Inflammatory macrophage treated with lipopolysaccharide for 1 hour (primary cell): Measurements from ENCODE around the gene HES7.

Source experiments
- DNase-seq, 2 donors: peaks; one replicate each; pipeline ENCODE4 v3.0.0-alpha.2; 2020 to 2022

Gene HES7

DNA sequence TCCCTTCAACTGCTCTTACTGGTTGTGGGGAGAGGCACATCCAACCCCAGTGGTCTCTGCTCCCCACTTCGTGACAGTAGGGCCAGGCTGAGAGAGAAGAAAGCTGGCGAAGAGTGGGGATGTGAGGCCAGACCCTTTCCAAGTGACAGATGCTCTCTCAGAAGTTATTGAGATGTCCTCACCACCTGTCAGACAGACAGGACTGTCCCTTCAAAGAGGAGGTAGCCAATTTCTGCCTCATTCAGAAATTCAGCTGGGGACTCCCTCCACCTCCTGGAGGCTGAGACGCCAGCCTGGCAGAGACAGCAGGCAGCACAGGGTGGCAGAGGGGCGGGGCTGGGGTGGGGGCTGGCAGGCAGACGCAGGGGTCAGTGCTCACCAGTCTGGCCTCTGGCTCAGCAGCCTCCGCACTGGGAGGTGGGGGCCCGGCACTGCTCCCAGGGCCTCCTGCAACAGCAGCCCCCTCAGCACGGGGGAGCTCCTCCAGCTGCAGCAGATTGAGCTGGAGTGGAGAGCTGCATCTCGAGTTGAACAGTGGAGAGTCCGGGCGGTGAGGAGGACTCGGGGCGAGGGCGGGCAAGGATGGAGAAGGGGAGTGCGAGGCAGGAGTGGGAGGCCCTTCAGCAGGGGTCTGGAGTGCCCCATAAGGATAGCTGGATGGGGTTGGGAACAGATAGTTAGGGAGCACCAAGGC, 19.1 kb upstream of the HES7 start:
- no peak for DNase-seq

DNA sequence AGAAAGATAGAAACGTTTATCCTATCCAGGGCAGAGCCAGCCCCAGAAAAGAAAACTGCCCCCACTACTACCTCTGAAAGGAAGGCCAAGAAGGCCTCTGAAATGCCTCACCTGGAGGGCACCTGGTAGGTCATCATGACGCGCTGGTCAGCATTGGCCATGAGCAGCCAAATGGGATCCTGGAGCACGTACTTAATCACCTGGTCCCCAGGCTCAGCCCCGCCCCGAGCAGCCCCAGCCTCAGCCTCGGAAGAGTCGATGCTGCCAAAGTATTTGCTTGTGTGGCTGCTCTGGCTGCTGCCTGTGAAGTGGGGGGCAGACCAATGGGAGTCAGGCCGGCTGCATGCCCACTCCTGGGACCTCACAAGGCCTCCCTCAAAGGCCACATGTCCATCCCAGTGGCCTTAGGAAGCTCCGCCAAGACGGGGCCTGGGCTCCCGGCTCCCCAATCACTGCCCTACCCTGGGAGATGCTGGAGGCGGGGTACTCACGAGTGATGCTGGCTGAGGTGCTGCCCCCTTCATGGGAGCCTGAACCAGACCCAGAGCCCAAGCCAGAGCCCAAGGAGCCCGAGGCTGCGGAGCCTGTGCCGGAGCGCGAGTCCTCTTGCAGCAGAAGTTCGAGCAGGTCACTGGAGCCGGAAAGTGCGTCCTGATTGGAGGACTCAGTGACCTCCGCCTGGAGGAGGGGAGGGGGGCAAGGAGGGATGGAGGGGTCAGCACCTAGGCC, 18.4 kb upstream of the HES7 start:
- no peak for DNase-seq

DNA sequence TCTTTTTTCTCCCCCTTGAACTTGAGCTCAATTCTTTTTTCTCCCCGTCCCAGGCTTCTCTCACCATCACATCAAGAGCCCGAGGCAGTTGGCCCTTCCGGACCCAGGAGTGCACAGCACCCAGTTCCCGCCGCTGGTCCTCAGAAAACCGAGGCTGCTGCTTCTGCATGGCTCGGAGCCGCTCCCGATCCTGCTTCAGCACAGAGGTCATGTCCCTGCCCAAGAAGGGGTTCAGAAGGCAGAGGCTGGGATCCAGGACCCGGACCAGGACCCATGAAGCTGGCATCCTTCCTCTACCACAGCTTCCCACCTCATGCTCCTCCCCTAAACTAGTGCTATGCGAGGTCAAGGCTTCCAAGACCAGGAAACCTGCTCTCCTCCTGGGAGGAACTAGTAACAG, 17.8 kb upstream of the HES7 start:
- no peak for DNase-seq

DNA sequence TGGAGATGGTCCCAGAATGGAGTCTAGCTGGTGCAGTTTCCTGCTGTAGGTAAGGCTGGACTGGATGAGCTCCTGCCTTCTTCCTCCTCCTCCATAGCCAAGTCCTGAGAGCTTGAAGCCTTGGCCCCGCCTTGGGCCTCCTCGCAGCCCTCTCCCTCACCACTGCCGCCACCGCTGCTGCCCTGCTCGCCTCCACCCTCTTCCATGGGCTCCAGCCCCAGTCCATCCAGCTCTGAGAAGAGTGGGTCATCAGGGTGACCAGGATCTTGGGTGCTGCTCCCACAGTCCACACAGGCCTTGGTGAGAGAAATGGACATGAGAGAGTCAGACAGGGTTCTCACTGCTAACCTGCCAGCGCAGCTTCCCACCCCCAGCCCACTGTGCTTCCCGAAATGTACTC, 17.1 kb upstream of the HES7 start:
- no peak for DNase-seq

DNA sequence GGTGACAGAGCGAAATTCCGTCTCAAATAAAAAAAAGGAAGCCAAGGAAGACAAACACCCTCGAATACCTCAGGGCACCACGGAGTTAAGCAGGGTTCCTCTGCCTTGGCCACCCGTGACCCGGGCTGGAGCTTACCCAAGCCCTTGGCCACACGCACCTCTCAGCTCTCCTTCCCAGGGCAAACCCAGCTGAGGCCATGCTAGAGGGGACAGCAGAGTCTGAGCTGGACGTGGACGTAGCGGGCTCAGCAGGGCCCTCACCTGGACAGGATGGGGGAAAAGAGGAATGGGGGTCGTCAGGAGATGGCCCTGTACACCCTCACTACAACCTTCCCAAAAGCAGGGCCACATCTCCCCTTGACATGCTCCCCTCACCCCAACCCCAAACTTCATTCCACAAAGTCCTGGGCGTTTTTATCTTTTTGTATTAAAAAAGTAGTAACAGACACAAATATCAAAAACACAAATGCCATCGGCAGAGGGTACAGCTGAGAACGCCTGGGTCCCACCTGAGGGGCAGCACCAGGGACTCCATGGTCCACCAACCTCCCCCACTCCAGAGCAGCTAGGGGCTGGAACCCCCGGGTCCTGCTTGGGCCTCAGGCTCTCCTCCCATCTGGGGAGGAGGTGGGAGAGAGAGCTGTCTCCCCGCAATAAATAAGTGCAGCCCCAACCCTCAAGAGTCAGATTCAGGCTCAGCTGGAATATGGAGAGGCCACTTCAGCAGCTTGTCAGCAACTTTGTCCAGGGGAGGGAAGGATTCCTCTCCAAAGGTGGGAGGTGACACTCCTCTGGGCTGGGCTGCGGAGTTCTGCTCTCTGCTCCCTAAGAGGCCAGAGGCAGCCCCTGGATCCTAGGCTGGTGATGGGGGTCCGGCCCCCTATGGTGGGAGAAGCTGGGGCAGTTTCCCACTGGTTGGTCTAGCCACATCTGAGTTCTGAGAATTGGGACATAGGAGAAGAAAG, 16.4 kb upstream of the HES7 start:
- peak in 1 of 2 donors; percentile 26 for DNase-seq

DNA sequence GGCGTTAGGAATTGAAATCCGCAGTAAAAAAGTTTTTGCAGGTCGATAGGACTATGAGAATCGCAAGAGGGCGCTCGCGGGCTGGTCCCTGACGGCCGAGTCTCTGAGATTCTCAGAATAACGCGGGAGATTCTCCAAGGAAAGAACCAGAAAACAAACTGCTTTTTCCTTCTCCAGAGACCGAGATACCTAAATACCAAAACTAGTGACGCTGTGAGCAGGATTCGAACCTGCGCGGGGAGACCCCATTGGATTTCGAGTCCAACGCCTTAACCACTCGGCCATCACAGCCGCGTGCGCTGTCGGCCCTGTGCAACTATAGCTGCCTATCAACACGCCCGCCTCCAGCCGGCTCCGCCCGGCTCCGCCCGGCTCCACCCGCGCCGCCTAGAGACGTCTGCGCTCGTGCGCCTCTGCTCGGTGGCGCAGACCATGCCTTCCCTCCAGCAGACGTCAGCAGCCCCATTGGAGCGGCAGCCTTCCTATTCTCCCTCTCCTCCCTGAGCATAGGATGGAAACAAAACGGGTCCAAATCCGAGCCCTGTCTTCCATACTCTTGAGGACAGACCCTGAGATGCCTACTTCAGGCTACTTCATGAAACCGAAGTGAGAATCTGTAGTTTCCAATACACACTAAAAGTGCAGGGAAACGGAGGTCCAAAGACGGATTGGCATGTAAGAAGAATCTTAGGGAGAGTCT, 14.9 kb upstream of the HES7 start:
- DNase-seq: peak; percentile 96 to 99

DNA sequence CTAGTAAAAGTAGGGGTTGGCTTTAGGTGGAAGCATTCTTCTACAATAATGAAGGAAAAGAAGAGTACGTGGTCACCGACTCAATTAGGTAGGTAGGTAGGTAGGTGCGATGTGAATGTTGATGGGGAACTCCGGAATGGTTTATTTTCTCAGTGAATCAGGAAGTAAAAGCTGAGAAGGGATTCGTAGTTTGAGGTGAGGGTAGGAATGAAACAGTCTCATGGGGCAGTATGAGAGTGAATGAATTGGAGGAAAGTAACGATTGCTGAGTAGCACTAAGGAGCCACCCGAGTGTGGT, 14.4 kb upstream of the HES7 start:
- no peak for DNase-seq

DNA sequence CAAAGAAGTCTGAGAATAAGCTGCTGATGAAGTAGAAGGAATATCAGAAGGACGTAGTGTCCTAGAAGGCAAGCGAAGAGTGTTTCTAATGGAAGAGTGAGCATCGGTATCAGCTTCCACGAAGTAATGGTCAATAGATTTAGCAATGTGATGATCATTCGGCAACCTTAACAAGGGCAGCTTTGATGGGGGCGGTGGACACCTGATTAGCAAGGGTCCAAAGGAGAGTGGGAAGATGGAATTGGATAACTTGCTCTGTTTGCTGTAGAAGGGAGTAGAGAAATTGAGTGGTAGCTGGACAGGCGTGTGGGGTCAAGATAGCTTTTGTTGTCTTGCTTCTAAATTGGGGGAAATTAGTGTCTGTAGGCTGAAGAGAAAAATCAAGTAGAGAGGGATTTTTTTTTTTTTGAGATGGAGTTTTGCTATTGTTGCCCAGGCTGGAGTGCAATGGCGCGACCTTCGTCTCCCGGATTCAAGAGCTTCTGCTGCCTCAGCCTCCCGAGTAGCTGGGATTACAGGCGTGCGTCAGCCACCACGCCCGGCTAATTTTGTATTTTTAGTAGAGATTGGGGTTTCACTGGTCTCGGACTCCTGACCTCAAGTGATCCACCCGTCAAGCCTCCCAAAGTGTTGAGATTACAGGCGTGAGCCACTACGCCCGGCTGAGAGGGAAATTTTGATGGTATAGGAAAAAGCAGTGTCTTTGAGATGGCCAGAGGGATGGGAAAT, 13.9 kb upstream of the HES7 start:
- no peak for DNase-seq

DNA sequence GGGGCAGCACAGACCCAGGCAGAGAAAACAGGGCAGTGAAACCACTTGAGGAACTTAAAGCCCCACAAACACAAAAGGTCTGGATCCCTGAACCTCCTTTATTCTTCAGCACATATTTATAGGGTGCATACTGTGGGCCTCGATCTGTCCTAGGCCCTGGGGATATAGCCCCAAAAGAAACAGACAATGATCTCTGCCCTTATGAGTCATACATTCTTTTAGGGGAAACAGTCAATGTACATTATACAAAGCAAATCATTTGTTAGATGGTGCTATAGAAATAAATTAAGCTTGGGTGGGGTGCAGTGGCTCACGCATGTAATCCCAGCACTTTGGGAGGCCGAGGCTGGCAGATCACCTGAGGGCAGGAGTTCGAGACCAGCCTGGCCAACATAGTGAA, 10.0 kb upstream of the HES7 start:
- no peak for DNase-seq

DNA sequence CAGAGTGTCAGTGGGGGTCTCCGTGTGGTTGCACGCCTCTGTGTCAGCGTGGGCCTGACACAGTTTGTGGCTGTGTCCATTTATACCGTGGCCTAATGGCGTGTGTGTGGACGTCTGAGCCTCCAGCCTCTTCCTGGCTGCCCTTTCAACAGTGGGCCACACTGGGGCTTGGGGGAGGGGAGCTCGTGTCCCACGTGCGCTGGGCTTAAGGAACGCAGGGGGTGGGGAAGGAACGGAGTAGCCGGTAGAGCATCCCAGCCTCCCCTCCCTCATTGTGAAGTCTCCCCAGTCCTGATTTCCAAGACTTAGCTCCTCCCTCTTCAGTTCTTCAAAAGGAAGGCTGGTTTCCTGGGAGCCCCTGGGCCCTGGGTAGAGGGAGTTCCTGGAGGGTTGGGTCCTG, 9.5 kb upstream of the HES7 start:
- DNase-seq: no peak

DNA sequence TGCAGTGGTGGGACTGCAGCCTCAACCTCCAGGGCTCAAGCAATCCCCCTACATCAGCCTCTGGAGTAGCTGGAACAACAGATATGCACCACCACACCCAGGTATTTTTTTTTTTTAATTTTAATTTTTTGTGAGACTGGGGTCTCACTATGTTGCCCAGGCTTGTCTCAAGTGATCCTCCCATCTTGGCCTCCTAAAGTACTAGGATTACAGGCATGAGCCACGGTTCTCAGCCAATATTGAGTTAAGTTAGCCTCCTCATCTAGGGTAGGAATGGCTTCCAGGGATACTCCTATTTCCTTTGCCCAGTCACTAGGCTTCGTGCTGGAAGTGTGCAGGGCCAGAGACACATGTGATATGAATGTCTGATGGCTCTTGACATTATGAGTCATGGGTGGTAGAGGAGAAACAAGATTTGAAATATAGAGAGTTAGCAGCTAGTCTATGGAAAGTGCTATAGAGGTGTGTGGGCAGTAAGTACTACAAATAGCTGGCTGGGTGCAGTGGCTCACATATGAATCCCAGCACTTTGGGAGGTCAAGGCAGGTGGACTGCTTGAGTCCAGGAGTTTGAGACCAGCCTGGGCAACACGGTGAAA, 8.0 kb upstream of the HES7 start:
- DNase-seq: no peak

DNA sequence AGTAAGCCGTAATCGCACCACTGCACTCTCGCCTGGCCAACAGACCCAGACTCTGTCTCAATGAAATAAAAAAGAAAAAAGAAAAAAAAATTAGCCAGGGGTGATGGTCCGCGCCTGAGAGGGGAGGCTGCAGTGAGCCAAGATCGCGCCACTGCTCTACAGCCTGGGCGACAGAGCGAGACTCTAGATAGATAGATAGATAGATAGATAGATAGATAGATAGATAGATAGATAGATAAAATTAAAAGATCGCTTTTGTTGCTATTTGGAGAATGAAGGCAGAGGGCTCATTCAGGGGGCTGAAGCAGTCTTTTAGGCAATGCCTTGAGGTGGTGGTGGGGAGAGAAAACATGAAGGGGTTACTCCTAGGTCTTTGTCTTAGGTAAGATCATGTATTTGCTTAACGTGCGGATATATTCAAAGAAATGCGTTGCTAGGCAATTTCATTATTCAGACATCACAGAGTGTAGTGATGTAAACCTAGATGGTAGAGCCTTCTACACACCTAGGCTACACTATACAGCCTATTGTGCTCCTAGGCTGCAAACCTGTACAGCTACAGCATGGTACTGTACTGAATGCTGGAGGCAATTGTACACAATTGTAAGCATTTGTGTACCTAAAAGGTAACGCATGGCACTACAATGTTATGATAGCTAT, 4.3 kb upstream of the HES7 start:
- no peak for DNase-seq

DNA sequence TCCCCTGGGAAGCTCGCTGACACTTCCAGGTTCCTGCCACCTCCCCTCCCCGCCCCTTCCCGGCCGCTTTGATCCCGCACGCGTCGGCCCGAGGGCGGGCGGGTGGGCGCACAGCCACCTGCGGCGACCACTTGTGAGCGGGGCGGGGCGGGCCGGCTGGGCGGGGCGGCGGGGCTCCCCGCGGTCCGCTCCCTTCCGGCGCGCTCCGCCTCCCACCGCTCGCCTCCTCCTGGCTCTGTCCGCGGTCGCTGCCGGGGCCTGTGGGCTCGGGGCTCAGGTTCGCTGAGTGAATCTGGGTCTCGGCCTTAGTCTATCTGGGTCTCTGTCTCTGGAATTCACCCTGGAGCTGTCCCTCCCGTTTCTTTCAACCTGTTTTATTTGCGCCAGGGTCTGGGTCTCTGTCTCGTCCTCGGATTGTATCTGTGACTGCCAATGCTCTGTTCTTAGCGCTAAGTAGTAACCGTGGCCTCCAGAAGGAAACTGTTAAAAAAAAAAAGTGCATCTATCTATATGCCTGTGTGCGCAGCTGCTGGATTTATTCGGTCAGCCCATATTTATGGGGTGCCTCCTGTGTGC, 2.7 kb upstream of the HES7 start:
- DNase-seq: no peak

DNA sequence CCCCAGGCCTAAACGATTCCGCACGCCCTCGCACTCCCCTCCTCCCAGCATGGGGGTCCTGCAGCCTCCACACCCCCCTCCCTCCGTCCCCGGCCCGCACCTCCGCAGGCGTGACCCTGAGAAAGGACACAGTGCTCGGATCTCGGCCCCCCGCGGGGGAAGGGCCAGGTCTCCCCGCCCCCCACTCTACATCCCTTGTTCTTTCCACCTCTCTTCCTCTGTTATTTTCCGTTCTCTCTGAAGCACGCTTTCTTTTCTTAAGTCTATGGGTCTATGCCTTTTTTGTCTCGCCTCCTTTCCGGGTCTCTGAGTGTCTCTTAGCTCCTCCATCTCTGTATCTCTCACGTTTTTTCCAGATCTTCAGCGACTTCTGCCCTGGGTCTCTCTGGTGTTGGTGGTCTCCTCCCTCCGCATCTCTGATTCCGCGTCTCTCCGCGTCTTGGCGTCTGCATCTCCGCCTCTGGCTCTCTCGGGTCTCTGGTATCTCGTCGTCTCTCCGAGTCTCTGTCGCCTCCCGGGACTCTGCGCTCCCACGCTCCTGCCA, 2.1 kb upstream of the HES7 start:
- no peak for DNase-seq

DNA sequence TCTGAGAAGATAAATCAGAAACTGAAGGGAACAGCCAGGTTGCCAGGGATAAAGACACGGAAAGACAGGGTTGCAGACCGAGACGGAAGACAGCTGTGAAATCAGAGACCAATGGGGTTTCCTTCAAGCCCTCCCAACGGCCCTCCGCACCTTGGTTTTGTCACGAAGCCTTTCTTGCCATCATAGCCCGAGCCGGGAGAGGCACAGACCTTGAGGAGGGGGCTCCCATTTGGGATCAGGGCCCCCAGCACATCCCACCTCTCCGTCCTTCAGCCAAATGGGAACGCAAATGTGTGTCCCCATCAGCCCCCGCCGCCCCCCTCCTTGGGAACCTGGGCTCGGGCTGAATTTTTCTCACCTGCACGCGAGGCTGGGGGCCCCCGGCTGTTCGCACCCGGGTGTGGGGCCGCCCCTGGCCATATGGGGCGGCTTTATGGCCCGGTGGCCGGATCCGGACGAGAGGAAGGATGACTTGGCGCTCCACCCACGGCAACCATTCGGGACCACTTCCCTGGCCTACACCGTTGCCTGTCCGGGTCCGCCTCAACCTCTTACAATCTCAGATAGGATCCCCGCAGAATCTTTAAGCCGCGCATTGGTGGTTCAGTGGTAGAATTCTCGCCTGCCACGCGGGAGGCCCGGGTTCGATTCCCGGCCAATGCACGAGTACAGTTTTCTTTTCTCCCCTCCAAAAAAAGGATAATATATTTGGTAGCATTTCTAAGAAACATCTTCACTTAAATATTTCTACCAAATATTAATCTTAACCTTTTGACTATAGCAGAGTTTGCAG, 1.4 kb upstream of the HES7 start:
- peak; percentile 59 to 96 for DNase-seq

DNA sequence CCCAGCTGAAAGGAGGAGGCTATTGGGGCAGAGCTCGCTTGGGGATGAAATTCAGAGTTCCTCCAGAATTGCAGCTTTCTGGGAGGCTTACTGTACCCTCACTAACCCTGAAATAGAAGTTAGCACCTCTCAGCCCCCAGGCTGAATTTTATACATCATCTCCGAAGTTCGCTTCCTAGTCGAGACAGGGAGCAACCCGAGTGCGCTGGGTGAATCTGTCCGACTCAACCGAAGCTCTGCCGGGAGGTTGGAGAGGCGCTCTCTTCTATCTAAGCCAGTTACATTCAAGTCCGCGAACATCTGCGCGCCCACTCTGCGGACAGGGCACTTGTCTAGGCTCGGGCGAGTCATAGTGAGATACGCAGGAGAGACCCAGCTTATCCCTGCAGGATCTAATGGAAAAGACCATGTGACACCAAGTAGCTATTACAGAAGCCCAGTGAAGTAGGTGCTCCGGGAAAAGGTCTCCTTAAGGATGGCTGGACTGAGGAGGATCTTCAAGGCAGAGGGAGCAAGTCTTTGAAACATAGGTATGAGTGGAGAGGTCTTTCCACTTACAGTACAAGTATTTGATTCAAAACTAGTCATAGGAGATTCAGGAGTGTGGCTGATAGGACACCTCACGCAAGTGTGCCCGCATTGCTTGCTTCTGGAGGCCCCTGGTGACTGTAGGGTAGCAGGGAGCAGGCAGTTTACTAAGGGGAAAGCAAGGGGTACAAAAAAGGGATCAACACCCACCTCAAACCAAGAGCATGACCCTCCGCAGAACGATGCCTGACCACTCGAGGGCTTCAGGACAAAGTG, 646 bp upstream of the HES7 start:
- DNase-seq: no peak

DNA sequence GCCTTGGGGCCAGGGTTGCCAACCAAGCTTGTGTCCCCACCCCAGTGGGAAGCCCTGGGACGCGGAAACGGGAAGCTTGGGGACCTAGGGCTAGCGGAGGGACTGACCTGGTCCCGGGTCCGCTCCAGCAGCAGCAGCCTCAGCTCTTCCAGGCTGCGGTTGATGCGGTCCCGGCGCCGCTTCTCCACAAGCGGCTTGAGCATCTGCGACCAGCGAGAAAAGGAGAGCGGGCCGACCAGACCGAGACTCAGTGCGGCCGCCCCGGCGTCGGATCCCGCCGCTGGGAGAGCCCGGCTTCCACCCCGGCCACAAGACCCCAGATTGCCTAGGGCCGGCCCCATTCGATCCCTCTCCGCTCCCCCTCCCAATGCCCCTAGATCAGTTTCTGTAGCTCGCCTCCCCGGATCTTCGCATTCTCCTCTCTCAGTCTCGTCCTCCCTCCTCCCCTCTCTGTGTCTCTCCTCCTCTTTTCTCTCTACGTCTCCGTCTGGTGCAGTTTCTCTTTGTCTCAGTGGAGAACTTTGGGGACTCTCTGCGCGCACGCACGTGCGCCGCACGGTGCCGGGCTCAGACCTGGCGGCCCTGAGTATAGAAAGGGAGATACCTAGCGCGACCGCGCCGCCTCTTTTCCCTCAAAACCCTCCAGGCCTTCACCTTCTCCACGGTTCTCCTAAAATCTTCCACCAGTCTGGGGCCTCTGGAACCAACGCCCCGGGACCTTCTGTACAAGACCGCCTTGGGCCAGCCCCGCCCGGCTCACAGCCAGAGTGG, 797 bp downstream of the HES7 start:
- DNase-seq: no peak

DNA sequence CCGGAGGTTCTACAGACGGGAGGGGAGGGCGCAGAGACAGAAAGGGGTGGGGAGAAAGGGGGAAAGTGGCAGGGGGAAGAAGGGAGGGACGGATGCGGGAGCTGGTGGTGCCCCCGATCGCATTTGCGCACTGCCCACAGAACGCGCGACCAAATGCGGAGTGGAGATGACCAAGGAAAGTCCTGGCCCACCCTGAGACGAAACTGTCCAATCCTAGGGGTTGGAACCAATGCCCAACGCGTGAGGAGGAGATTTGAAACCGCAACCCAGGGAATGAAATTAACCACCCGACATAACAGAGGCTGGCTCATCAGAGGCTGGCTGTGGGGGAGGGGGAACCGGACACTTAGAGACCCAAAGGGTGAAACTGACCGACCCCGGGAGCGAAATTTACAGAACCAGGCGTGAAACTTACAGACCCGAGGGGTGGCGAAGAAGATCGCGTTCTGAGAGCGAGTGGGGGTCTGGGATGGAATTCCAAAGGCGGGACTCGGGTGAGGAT, 1.4 kb downstream of the HES7 start:
- DNase-seq: no peak
